Measurements from ENCODE around the gene TMEM38A. TPM values are rescaled to one million over a fixed set of nuclear protein-coding genes. Genes with fewer than 3 reads are reported as not detected.

The TMEM38A gene
- total RNA-seq, 4 donors from 2014 or later, result 3.3 to 7.3 (median 3.6) TPM

DNA sequence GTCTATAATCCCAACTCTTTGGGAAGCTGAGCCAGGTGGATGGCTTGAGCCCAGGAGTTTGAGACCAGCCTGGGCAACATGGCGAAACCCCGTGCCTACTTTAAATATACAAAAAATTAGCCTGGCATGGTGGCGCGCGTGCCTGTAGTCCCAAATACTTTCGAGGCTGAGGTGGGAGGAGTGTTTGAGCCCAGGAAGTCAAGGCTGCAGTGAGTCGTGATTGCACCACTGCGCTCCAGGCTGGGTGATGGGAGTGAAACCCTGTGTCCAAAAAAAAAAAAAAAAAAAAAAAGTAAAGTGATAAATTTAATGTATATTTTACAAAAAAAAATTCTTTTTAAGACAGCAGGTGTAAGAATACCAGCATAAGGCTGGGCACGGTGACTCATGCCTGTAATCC lies 17.6 kb downstream of the TMEM38A start:
- DNase-seq (ENCODE audit: low spot score in 2 of 2), result no peak
- 90 to 94% methylated on average over 9 of the region's 9 CpGs for WGBS, 2 donors

DNA sequence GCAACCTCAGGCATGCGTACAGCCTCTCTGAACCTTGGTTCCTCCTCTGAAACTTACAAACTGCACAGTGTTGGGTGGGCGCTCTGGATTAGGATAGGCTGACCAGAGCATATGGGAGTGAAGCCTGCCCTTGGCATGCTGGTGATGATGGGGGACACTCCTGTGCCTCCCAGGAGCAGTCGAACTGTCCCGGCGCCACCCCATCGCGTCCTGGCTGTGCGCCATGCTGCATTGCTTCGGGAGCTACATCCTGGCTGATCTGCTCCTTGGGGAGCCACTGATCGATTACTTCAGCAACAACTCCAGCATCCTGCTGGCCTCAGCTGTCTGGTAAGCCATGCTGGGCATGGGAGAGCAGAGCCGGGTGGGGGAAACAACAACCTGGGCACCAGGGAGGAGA lies 18.9 kb downstream of the TMEM38A start:
- no peaks in the 10 kb centered on the region for H3K4me1 ChIP-seq
- no peaks in the 10 kb centered on the region for H3K27me3 ChIP-seq
- peaks cover 0 to 18% (median 0%) of the 10 kb centered on the region in 4 donors for H3K9me3 ChIP-seq
- no peak overlapping the region for H3K27ac ChIP-seq
- H3K36me3 ChIP-seq, result peaks cover 0 to 35% (median 0%) of the 10 kb centered on the region in 3 donors
- WGBS, 2 donors, result 91 to 94% methylated on average over 11 of the region's 11 CpGs
- no peak overlapping the region for H3K4me3 ChIP-seq
- no peak for DNase-seq (ENCODE audit: low spot score in 2 of 2)
- TF ChIP-seq EP300 (IDR thresholded peaks at IDR 0.05), result no peak
- TF ChIP-seq, protein P1, sequence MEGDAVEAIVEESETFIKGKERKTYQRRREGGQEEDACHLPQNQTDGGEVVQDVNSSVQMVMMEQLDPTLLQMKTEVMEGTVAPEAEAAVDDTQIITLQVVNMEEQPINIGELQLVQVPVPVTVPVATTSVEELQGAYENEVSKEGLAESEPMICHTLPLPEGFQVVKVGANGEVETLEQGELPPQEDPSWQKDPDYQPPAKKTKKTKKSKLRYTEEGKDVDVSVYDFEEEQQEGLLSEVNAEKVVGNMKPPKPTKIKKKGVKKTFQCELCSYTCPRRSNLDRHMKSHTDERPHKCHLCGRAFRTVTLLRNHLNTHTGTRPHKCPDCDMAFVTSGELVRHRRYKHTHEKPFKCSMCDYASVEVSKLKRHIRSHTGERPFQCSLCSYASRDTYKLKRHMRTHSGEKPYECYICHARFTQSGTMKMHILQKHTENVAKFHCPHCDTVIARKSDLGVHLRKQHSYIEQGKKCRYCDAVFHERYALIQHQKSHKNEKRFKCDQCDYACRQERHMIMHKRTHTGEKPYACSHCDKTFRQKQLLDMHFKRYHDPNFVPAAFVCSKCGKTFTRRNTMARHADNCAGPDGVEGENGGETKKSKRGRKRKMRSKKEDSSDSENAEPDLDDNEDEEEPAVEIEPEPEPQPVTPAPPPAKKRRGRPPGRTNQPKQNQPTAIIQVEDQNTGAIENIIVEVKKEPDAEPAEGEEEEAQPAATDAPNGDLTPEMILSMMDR (IDR thresholded peaks at IDR 0.05), result no peak
- TF ChIP-seq POLR2A (IDR thresholded peaks at IDR 0.05), result no peak

More for the DNA sequence above, 17.6 kb downstream of the TMEM38A start:
- H3K36me3 ChIP-seq, result peaks cover 0 to 35% (median 0%) of the 10 kb centered on the region in 3 donors
- H3K27ac ChIP-seq, result no peak overlapping the region
- H3K4me3 ChIP-seq, result no peak overlapping the region
- TF ChIP-seq POLR2A (IDR thresholded peaks at IDR 0.05) (no peak), EP300 (IDR thresholded peaks at IDR 0.05) (no peak)
- TF ChIP-seq, protein P1 (IDR thresholded peaks at IDR 0.05), result no peak
- peaks cover 0 to 18% (median 0%) of the 10 kb centered on the region in 4 donors for H3K9me3 ChIP-seq
- H3K4me1 ChIP-seq, result no peaks in the 10 kb centered on the region
- no peaks in the 10 kb centered on the region for H3K27me3 ChIP-seq

DNA sequence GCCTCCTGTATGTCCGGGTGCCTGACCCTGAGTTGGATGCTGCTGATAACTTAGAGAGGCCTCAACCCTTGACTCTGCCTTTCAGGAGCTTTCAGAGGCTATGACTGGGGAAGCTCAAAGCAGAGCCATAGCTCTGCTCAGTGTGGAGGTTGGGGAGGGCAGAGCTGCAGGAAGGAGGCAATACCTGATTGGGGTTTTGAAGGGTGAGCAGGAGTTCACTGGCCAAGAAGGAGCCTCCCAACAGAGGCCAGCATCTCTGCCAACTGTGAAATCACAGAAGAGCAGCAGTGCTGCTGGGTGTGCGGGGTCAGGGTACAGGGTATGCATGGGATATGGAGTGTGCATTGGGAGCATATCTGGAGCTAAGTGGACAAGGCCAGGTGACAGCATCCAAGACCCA lies 21.6 kb downstream of the TMEM38A start:
- Histone ChIP-seq H3K36me3 (peaks cover 0 to 41% (median 0%) of the 10 kb centered on the region in 3 donors), H3K4me1 (no peaks in the 10 kb centered on the region), H3K27ac (no peak overlapping the region), H3K27me3 (no peaks in the 10 kb centered on the region), H3K9me3 (peaks cover 0 to 22% (median 0%) of the 10 kb centered on the region in 4 donors), H3K4me3 (no peak overlapping the region)
- no peak for DNase-seq (ENCODE audit: low spot score in 2 of 2)
- TF ChIP-seq EP300 (IDR thresholded peaks at IDR 0.05) (no peak), POLR2A (IDR thresholded peaks at IDR 0.05) (no peak)
- TF ChIP-seq, protein P1 (IDR thresholded peaks at IDR 0.05), result no peak
- 97 to 100% methylated on average over 2 of the region's 2 CpGs for WGBS, 2 donors

GRCh38 chr19:16684216-16684615 lies 23.3 kb downstream of the TMEM38A start:
- Histone ChIP-seq H3K27me3 (no peaks in the 10 kb centered on the region), H3K4me3 (no peak overlapping the region), H3K9me3 (peaks cover 0 to 27% (median 0%) of the 10 kb centered on the region in 4 donors), H3K36me3 (peaks cover 0 to 41% (median 0%) of the 10 kb centered on the region in 3 donors), H3K27ac (no peak overlapping the region), H3K4me1 (no peaks in the 10 kb centered on the region)
- TF ChIP-seq, protein P1 (IDR thresholded peaks at IDR 0.05), result no peak
- TF ChIP-seq POLR2A (IDR thresholded peaks at IDR 0.05) (no peak), EP300 (IDR thresholded peaks at IDR 0.05) (no peak)
- WGBS, 2 donors, result 87 to 90% methylated on average over 3 of the region's 3 CpGs
- no peak for DNase-seq (ENCODE audit: low spot score in 2 of 2)

GRCh38 chr19:16688084-16688483 lies 27.1 kb downstream of the TMEM38A start:
- H3K4me1 ChIP-seq, result no peaks in the 10 kb centered on the region
- H3K27ac ChIP-seq, result no peak overlapping the region
- no peak for DNase-seq (ENCODE audit: low spot score in 2 of 2)
- WGBS, 2 donors, result 93 to 96% methylated on average over 9 to 11 of the region's 12 CpGs
- TF ChIP-seq, protein P1 (IDR thresholded peaks at IDR 0.05), result no peak
- no peak for TF ChIP-seq POLR2A (IDR thresholded peaks at IDR 0.05)
- TF ChIP-seq EP300 (IDR thresholded peaks at IDR 0.05), result no peak
- peaks cover 0 to 26% (median 1%) of the 10 kb centered on the region in 4 donors for H3K9me3 ChIP-seq
- H3K27me3 ChIP-seq, result no peaks in the 10 kb centered on the region
- peaks cover 0 to 6% (median 0%) of the 10 kb centered on the region in 3 donors for H3K36me3 ChIP-seq
- H3K4me3 ChIP-seq, result no peak overlapping the region
